SIG-M5 treated with dmso at 0.1 percent for 504 hours (cell line): ENCODE results near the gene ULK4.

Source experiments
- DNase-seq: peaks from one replicate; lab custom pipeline; 2025; ENCODE audit not compliant: unreplicated experiment; lab: John Stamatoyannopoulos, UW

Gene ULK4

GRCh38 chr3:41370307-41370706, 591.6 kb downstream of the ULK4 start:
- no peak for DNase-seq

- DNase-seq, result no peak
Measured at GRCh38 chr3:41369838-41370237, 592.1 kb downstream of the ULK4 start.

GRCh38 chr3:41365973-41366372, 595.9 kb downstream of the ULK4 start:
- no peak for DNase-seq

- DNase-seq, result no peak
Measured at GRCh38 chr3:41364736-41365135, 597.2 kb downstream of the ULK4 start.

- DNase-seq, result no peak
Measured at GRCh38 chr3:41363830-41364523, 597.9 kb downstream of the ULK4 start.

GRCh38 chr3:41362638-41363559, 599.0 kb downstream of the ULK4 start:
- no peak for DNase-seq

- DNase-seq, result no peak
Measured at GRCh38 chr3:41357271-41357670, 604.6 kb downstream of the ULK4 start.

- DNase-seq, result no peak
Measured at GRCh38 chr3:41356775-41357174, 605.1 kb downstream of the ULK4 start.

- peak; percentile 8 for DNase-seq
Measured at GRCh38 chr3:41352510-41352909, 609.4 kb downstream of the ULK4 start.

GRCh38 chr3:41350441-41350840, 611.5 kb downstream of the ULK4 start:
- no peak for DNase-seq

GRCh38 chr3:41348401-41348800, 613.5 kb downstream of the ULK4 start:
- DNase-seq, result no peak

- DNase-seq, result no peak
Measured at GRCh38 chr3:41346698-41347270, 615.1 kb downstream of the ULK4 start.

GRCh38 chr3:41345788-41346187, 616.1 kb downstream of the ULK4 start:
- DNase-seq, result no peak

- no peak for DNase-seq
Measured at GRCh38 chr3:41339758-41340157, 622.1 kb downstream of the ULK4 start.

- no peak for DNase-seq
Measured at GRCh38 chr3:41338276-41338675, 623.6 kb downstream of the ULK4 start.

GRCh38 chr3:41334426-41334825, 627.5 kb downstream of the ULK4 start:
- DNase-seq, result no peak

GRCh38 chr3:41331041-41331440, 630.9 kb downstream of the ULK4 start:
- no peak for DNase-seq

GRCh38 chr3:41330465-41330864, 631.4 kb downstream of the ULK4 start:
- DNase-seq, result no peak

GRCh38 chr3:41329881-41330280, 632.0 kb downstream of the ULK4 start:
- no peak for DNase-seq

GRCh38 chr3:41328926-41329325, 633.0 kb downstream of the ULK4 start:
- no peak for DNase-seq

GRCh38 chr3:41327718-41328117, 634.2 kb downstream of the ULK4 start:
- no peak for DNase-seq

- DNase-seq, result no peak
Measured at GRCh38 chr3:41324156-41324475, 637.8 kb downstream of the ULK4 start.
